SK-N-SH (cell line): Measurements from ENCODE around the gene CACNA2D4.

ENCODE experiments used
- CTCF ChIP-seq: fragments of 200-600 bp; sonication (generic); IDR thresholded peaks from 2 replicates; pipeline ENCODE4 v1.6.1; 2017; ENCODE audit warnings: antibody characterized with exemption, mild to moderate bottlenecking, moderate library complexity
- EP300 ChIP-seq, 2 experiments: IDR thresholded peaks; 2 replicates each; pipeline versions ENCODE4 v1.4.0 to v1.6.1; 2012; ENCODE audit warnings: borderline replicate concordance in 1 of 2, low read depth in 1 of 2, low read length in 1 of 2
- GABPA ChIP-seq: IDR thresholded peaks from 2 replicates; pipeline ENCODE4 v1.4.0; 2012; ENCODE audit warnings: low read depth, mild to moderate bottlenecking
- JUND ChIP-seq: IDR thresholded peaks from 2 replicates; pipeline ENCODE4 v1.4.0; 2012
- MAX ChIP-seq: IDR thresholded peaks from 2 replicates; pipeline ENCODE4 v1.4.0; 2012; ENCODE audit warnings: low read depth
- MEF2A ChIP-seq: IDR thresholded peaks from 2 replicates; pipeline ENCODE4 v1.4.0; 2012; ENCODE audit warnings: low read depth, borderline replicate concordance
- MXI1 ChIP-seq: IDR thresholded peaks from 2 replicates; pipeline ENCODE4 v1.6.1; 2012; ENCODE audit warnings: mild to moderate bottlenecking, low read depth, low read length, improper control_type of control experiment
- NFIC ChIP-seq: IDR thresholded peaks from 2 replicates; pipeline ENCODE4 v1.4.0; 2012; ENCODE audit warnings: borderline replicate concordance
- PBX3 ChIP-seq: IDR thresholded peaks from 2 replicates; pipeline ENCODE4; 2012
- POLR2AphosphoS5 ChIP-seq: IDR thresholded peaks from 2 replicates; pipeline ENCODE4 v1.6.1; 2012; ENCODE audit warnings: low read depth, low read length
- RCOR1 ChIP-seq: fragments of 150-350 bp; IDR thresholded peaks from 2 replicates; pipeline ENCODE4 v1.6.1; 2017; ENCODE audit warnings: antibody characterized with exemption, low read length
- REST ChIP-seq: IDR thresholded peaks from 2 replicates; pipeline ENCODE4 v1.6.1; 2012; ENCODE audit warnings: mild to moderate bottlenecking, low read depth, low read length, moderate library complexity
- TEAD4 ChIP-seq: IDR thresholded peaks from 2 replicates; pipeline ENCODE4 v1.4.0; 2012; ENCODE audit warnings: mild to moderate bottlenecking, borderline replicate concordance; ENCODE audit not compliant: insufficient read depth
- USF2 ChIP-seq: fragments of 150-350 bp; IDR thresholded peaks from 2 replicates; pipeline ENCODE4 v1.6.1; 2017; ENCODE audit warnings: antibody characterized with exemption, low read length, low read depth, borderline replicate concordance

- no peak for TF ChIP-seq EP300 (IDR thresholded peaks at IDR 0.05; ENCODE audit: borderline replicate concordance in 1 of 2, low read depth in 1 of 2, low read length in 1 of 2)
- no peak for TF ChIP-seq GABPA
- no peak for TF ChIP-seq JUND
- no peak for TF ChIP-seq CTCF
- TF ChIP-seq REST = no peak
- no peak for TF ChIP-seq PBX3
- no peak for TF ChIP-seq RCOR1
- no peak for TF ChIP-seq MAX
- no peak for TF ChIP-seq POLR2AphosphoS5
- no peak for TF ChIP-seq USF2
- no peak for TF ChIP-seq TEAD4
- no peak for TF ChIP-seq NFIC
- no peak for TF ChIP-seq MXI1
- no peak for TF ChIP-seq MEF2A
Measured at GRCh38 chr12:1881301-1881700, 37.2 kb downstream of the CACNA2D4 start.
